Endothelial cell of umbilical vein (primary cell): ENCODE measurements around the gene LRRK2. TPM values are rescaled to one million over a fixed set of nuclear protein-coding genes. Genes with fewer than 3 reads are reported as not detected.

Experiments
- BruUV-seq: library from RNA; stranded (reverse); fragments of 400-500 nt; replicated peaks from 2 replicates; lab custom pipeline; 2021; lab: Mats Ljungman, UMichigan
- CTCF ChIA-PET: fragments of 300-600, 350-600 bp; sonication (Branson Sonifier 250); formaldehyde crosslinking; loops from one replicate; lab custom pipeline; 2021; ENCODE audit warnings: antibody characterized with exemption, inconsistent platforms; lab: Charles Lee
- POLR2A ChIA-PET: fragments of 300-600, 350-600 bp; sonication (Branson Sonifier 250); formaldehyde crosslinking; loops from one replicate; lab custom pipeline; 2021; ENCODE audit warnings: antibody characterized with exemption, inconsistent platforms; lab: Charles Lee
- DNase-seq: peaks from one replicate; pipeline ENCODE4 v3.0.0-alpha.2; 2011; ENCODE audit warnings: low read depth, low spot score
- FAIRE-seq: peaks from 2 replicates; lab custom pipeline; 2011; peaks lifted over from hg19 to GRCh38; lab: Jason Lieb, UNC
- H2AFZ ChIP-seq: 2 replicates; pipeline ENCODE4 v1.6.0; 2012; ENCODE audit warnings: low read depth, low read length, control low read depth, inconsistent platforms
- H3K27ac ChIP-seq: 2 replicates; pipeline ENCODE4 v1.5.1; 2011; ENCODE audit warnings: low read depth, mild to moderate bottlenecking, control low read depth, low read length, moderate library complexity; ENCODE audit not compliant: insufficient read depth
- H3K27me3 ChIP-seq, 2 experiments: 2 replicates each; pipeline versions ENCODE4 v1.6.0 to v1.6.1; 2011; ENCODE audit warnings: low read length in 2 of 2, mixed read lengths in 1 of 2; ENCODE audit not compliant: control insufficient read depth in 2 of 2, insufficient read depth in 2 of 2
- H3K36me3 ChIP-seq, 2 experiments: 2 replicates in 1 of 2; 3 replicates in 1 of 2; pipeline ENCODE4 v1.5.1; 2011; ENCODE audit warnings: low read length in 2 of 2, mild to moderate bottlenecking in 1 of 2, moderate library complexity in 1 of 2; ENCODE audit not compliant: control insufficient read depth in 2 of 2, insufficient read depth in 2 of 2; ENCODE audit errors: extremely low read depth in 1 of 2
- H3K4me1 ChIP-seq: 3 replicates; pipeline ENCODE4 v1.5.1; 2011; ENCODE audit warnings: mild to moderate bottlenecking, low read length; ENCODE audit not compliant: control insufficient read depth, insufficient read depth; ENCODE audit errors: extremely low read depth
- H3K4me2 ChIP-seq: 2 replicates; pipeline ENCODE4 v1.6.1; 2011; ENCODE audit warnings: low read length, control low read depth, mixed read lengths; ENCODE audit not compliant: insufficient read depth
- H3K4me3 ChIP-seq, 3 experiments: fragments of 200-600 bp in 1 of 3; sonication (generic), shearing (Covaris generic) in 1 of 3; replicated peaks in 1 of 3; 2 replicates each; pipeline ENCODE4 v1.5.1; 2011 to 2016; ENCODE audit warnings: control low read depth in 3 of 3, low read length in 3 of 3, mild to moderate bottlenecking in 2 of 3, inconsistent platforms in 1 of 3, low read depth in 1 of 3, moderate library complexity in 1 of 3; ENCODE audit not compliant: insufficient read depth in 1 of 3
- H3K79me2 ChIP-seq: 2 replicates; pipeline ENCODE4 v1.6.0; 2012; ENCODE audit warnings: low read length, inconsistent platforms; ENCODE audit not compliant: control insufficient read depth, insufficient read depth
- H3K9ac ChIP-seq: replicated peaks from 2 replicates; pipeline ENCODE3; 2011; ENCODE audit warnings: low read length, control low read depth; ENCODE audit not compliant: insufficient read depth; ENCODE audit errors: extremely low read depth
- H3K9me1 ChIP-seq: replicated peaks from 3 replicates; pipeline ENCODE4 v1.6.0; 2011; ENCODE audit warnings: mild to moderate bottlenecking, low read length; ENCODE audit not compliant: control insufficient read depth, insufficient read depth; ENCODE audit errors: extremely low read depth
- H3K9me3 ChIP-seq: replicated peaks from 2 replicates; pipeline ENCODE4 v1.5.1; 2012; ENCODE audit warnings: low read length, inconsistent platforms; ENCODE audit not compliant: control insufficient read depth, insufficient read depth
- H4K20me1 ChIP-seq: replicated peaks from 2 replicates; pipeline ENCODE3; 2011; ENCODE audit warnings: mild to moderate bottlenecking, low read length; ENCODE audit not compliant: control insufficient read depth, insufficient read depth; ENCODE audit errors: extremely low read depth
- EZH2 ChIP-seq: IDR thresholded peaks from 2 replicates; pipeline ENCODE4 v1.6.1; 2012; ENCODE audit warnings: borderline replicate concordance, low read depth, mild to moderate bottlenecking, moderate library complexity, low read length, inconsistent platforms; ENCODE audit not compliant: severe bottlenecking
- FOS ChIP-seq: IDR thresholded peaks from 2 replicates; pipeline ENCODE4 v1.6.1; 2011; ENCODE audit warnings: mild to moderate bottlenecking, low read length, moderate library complexity, borderline replicate concordance; ENCODE audit not compliant: insufficient read depth
- JUN ChIP-seq: IDR thresholded peaks from 2 replicates; pipeline ENCODE4 v1.6.1; 2011; ENCODE audit warnings: borderline replicate concordance, low read depth; ENCODE audit not compliant: insufficient read length, insufficient read depth
- MAX ChIP-seq: IDR thresholded peaks from 2 replicates; pipeline ENCODE4 v1.6.1; 2011; ENCODE audit not compliant: insufficient read depth, insufficient read length
- dilution Hi-C: fragments of 300-500 bp; cut with MboI; formaldehyde crosslinking; loops from one replicate; pipeline ENCODE4 v1.15.0; 2019; ENCODE audit warnings: low sequenced_read_pairs; ENCODE audit not compliant: extremely low pct_ligation_motif_present
- intact Hi-C: fragments of 100-400 bp; cut with micrococcal nuclease; formaldehyde crosslinking; loops from one replicate; pipeline ENCODE4 v1.10.0; 2022
- polyA plus RNA-seq, 4 experiments: library from polyadenylated mRNA; depleted of rRNA in 3 of 4; stranded (reverse) in 3 of 4; unstranded in 1 of 4; fragments of >200 nt; gene quantifications; 2 replicates each; pipeline versions ENCODE4 v1.2.1 to v1.2.3, GENCODE V29; 2011 to 2012; ENCODE audit warnings: missing spikeins in 1 of 4
- total RNA-seq: library from RNA; stranded (reverse); gene quantifications from 2 replicates; pipeline ENCODE4 v1.2.3, GENCODE V29; 2021
- TF ChIP-seq, protein P1 (sequence below), 2 donors: IDR thresholded peaks; 1 replicate in 1 of 2; 2 replicates in 1 of 2; pipeline ENCODE4 v1.5.1; 2011; ENCODE audit warnings: low read length in 2 of 2, mild to moderate bottlenecking in 2 of 2, moderate library complexity in 2 of 2, control low read depth in 1 of 2, inconsistent platforms in 1 of 2, low read depth in 1 of 2; ENCODE audit not compliant: insufficient read depth in 1 of 2; ENCODE audit errors: extremely low read depth in 1 of 2

Gene LRRK2
- total and polyA plus RNA-seq, 2 donors (not counting 3 experiments of a cell fraction or from before 2014, with no cell fraction given) = 0.26 to 2.2 TPM

GRCh38 chr12:40375076-40375475 is 150.3 kb downstream of the LRRK2 start:
- FAIRE-seq (no peak), DNase-seq (peak; percentile 38)
- TF ChIP-seq EZH2 (no peak), JUN (no peak), FOS (no peak), MAX (no peak)
- TF ChIP-seq, protein P1, sequence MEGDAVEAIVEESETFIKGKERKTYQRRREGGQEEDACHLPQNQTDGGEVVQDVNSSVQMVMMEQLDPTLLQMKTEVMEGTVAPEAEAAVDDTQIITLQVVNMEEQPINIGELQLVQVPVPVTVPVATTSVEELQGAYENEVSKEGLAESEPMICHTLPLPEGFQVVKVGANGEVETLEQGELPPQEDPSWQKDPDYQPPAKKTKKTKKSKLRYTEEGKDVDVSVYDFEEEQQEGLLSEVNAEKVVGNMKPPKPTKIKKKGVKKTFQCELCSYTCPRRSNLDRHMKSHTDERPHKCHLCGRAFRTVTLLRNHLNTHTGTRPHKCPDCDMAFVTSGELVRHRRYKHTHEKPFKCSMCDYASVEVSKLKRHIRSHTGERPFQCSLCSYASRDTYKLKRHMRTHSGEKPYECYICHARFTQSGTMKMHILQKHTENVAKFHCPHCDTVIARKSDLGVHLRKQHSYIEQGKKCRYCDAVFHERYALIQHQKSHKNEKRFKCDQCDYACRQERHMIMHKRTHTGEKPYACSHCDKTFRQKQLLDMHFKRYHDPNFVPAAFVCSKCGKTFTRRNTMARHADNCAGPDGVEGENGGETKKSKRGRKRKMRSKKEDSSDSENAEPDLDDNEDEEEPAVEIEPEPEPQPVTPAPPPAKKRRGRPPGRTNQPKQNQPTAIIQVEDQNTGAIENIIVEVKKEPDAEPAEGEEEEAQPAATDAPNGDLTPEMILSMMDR (IDR thresholded peaks at IDR 0.05; ENCODE audit: extremely low read depth in 1 of 2, insufficient read depth in 1 of 2, low read depth in 1 of 2, low read length in 2 of 2) = peak in 1 of 2 donors; percentile 27
- no TSS peak for BruUV-seq
- dilution Hi-C loops (no loop called here), intact Hi-C loops (loop anchor here (2.0 kb wide), 2 partner anchors 38 to 222 kb away; no protein-coding TSS in a partner anchor)
- Histone ChIP-seq H3K4me2 (no peak overlapping the region), H4K20me1 (no peaks in the 10 kb centered on the region), H2AFZ (no peak overlapping the region), H3K9me1 (no peaks in the 10 kb centered on the region), H3K27me3 (no peaks in the 10 kb centered on the region), H3K9me3 (no peaks in the 10 kb centered on the region), H3K4me3 (no peak overlapping the region), H3K36me3 (no peaks in the 10 kb centered on the region), H3K4me1 (no peaks in the 10 kb centered on the region), H3K79me2 (no peaks in the 10 kb centered on the region), H3K27ac (no peak overlapping the region), H3K9ac (no peak overlapping the region)
- ChIA-PET POLR2A (no interaction called here), CTCF (interaction anchor here (1.3 to 1.6 kb wide), 3 partner anchors 9 to 38 kb away, joined by 3 to 8 read pairs (median 5); no protein-coding TSS in a partner anchor)
